ENCODE data around the gene DCAKD. TPM values are rescaled to one million over a fixed set of nuclear protein-coding genes. Genes with fewer than 3 reads are reported as not detected.

Gene DCAKD
- polyA plus RNA-seq, 1 donor from 2014 or later, result 68.5 TPM

- H3K9me3 ChIP-seq (ENCODE audit: low read length), result no peaks in the 10 kb centered on the region
- no peaks in the 10 kb centered on the region for H4K20me1 ChIP-seq (ENCODE audit: insufficient read depth)
- no peaks in the 10 kb centered on the region for H3F3A ChIP-seq (ENCODE audit: insufficient read depth, low read length, poor library complexity, severe bottlenecking)
- no peaks in the 10 kb centered on the region for H3K9me2 ChIP-seq (ENCODE audit: insufficient read depth, low read length)
- no peak overlapping the region for H3K9ac ChIP-seq (ENCODE audit: low read length)
- no peak for TF ChIP-seq REST (IDR thresholded peaks at IDR 0.05; ENCODE audit: borderline replicate concordance)
- no peak for TF ChIP-seq CTCF (IDR thresholded peaks at IDR 0.05; ENCODE audit: poor library complexity, severe bottlenecking)
- TF ChIP-seq RAD21 (conservative IDR thresholded peaks at IDR 0.05), result no peak
- TF ChIP-seq MXI1 (conservative IDR thresholded peaks at IDR 0.05; ENCODE audit: poor library complexity, severe bottlenecking), result no peak
- no peak for TF ChIP-seq SMC3 (conservative IDR thresholded peaks at IDR 0.05; ENCODE audit: poor library complexity)
- TF ChIP-seq EP300 (conservative IDR thresholded peaks at IDR 0.05; ENCODE audit: poor library complexity, severe bottlenecking), result no peak
- no peak for TF ChIP-seq TAF1 (IDR thresholded peaks at IDR 0.05; ENCODE audit: low read depth)
- H3K4me2 ChIP-seq (ENCODE audit: low read length), result no peak overlapping the region
- no peak overlapping the region for H2AFZ ChIP-seq (ENCODE audit: low read depth, low read length)
- H3K4me3 ChIP-seq (ENCODE audit: low read length), result no peak overlapping the region
- no peak overlapping the region for H3K27ac ChIP-seq (ENCODE audit: low read length)
- H3K36me3 ChIP-seq (ENCODE audit: insufficient read depth, low read length), result no peaks in the 10 kb centered on the region
- no peaks in the 10 kb centered on the region for H3K27me3 ChIP-seq (ENCODE audit: insufficient read depth, low read depth, low read length)
- H3K79me2 ChIP-seq (replicated peaks; ENCODE audit: insufficient read depth, low read length), result no peaks in the 10 kb centered on the region
Observed at GRCh38 chr17:44983563-44983962, 67.9 kb downstream of the DCAKD start.

- Histone ChIP-seq H2AFZ (ENCODE audit: low read depth, low read length) (no peak overlapping the region), H3K4me2 (ENCODE audit: low read length) (no peak overlapping the region), H3K4me3 (ENCODE audit: low read length) (no peak overlapping the region), H4K20me1 (ENCODE audit: insufficient read depth) (no peaks in the 10 kb centered on the region), H3K27me3 (ENCODE audit: insufficient read depth, low read depth, low read length) (no peaks in the 10 kb centered on the region), H3K9me3 (ENCODE audit: low read length) (no peaks in the 10 kb centered on the region), H3F3A (ENCODE audit: insufficient read depth, low read length, poor library complexity, severe bottlenecking) (no peaks in the 10 kb centered on the region), H3K36me3 (ENCODE audit: insufficient read depth, low read length) (no peaks in the 10 kb centered on the region), H3K79me2 (replicated peaks; ENCODE audit: insufficient read depth, low read length) (no peaks in the 10 kb centered on the region), H3K9me2 (ENCODE audit: insufficient read depth, low read length) (no peaks in the 10 kb centered on the region), H3K27ac (ENCODE audit: low read length) (no peak overlapping the region), H3K9ac (ENCODE audit: low read length) (no peak overlapping the region)
- TF ChIP-seq TAF1 (IDR thresholded peaks at IDR 0.05; ENCODE audit: low read depth) (no peak), POLR2AphosphoS5 (IDR thresholded peaks at IDR 0.05) (no peak), CTCF (IDR thresholded peaks at IDR 0.05; ENCODE audit: poor library complexity, severe bottlenecking) (no peak), EP300 (conservative IDR thresholded peaks at IDR 0.05; ENCODE audit: poor library complexity, severe bottlenecking) (no peak), RAD21 (conservative IDR thresholded peaks at IDR 0.05) (no peak), SMC3 (conservative IDR thresholded peaks at IDR 0.05; ENCODE audit: poor library complexity) (no peak), EZH2 (IDR thresholded peaks at IDR 0.05; ENCODE audit: borderline replicate concordance, insufficient read depth, low read length, poor library complexity, severe bottlenecking) (no peak), REST (IDR thresholded peaks at IDR 0.05; ENCODE audit: borderline replicate concordance) (no peak), MXI1 (conservative IDR thresholded peaks at IDR 0.05; ENCODE audit: poor library complexity, severe bottlenecking) (no peak)
Observed at GRCh38 chr17:44982113-44982702, 69.2 kb downstream of the DCAKD start.
